HG03064 (cell line): ENCODE measurements around the gene SLC25A43.
"Not testable (repeated sequence)": the region's sequence is repeated elsewhere in the genome, so short reads cannot be mapped to it uniquely, and the experiment has no call there.

Experiments
- ATAC-seq: cut with Tn5 transposase; IDR thresholded peaks from one replicate; pipeline ENCODE4 v1.9.1; 2021; ENCODE audit warnings: low read depth; ENCODE audit not compliant: unreplicated experiment

SLC25A43 gene

GRCh38 chrX:119398974-119399771 lies at the start of gene SLC25A43:
Gene SLC25A43, plus strand, starts transcription at chrX:119399336. Its CDS starts 68 bp downstream, at chrX:119399404.
- peak; percentile 89 for ATAC-seq

GRCh38 chrX:119359618-119360382 lies 39.3 kb upstream of the SLC25A43 start:
- no peak for ATAC-seq

- not testable (repeated sequence) for ATAC-seq
Observed at GRCh38 chrX:119361451-119361850, 37.7 kb upstream of the SLC25A43 start.

- ATAC-seq, result not testable (repeated sequence)
Observed at GRCh38 chrX:119362074-119362473, 37.1 kb upstream of the SLC25A43 start.

GRCh38 chrX:119363391-119363790 lies 35.7 kb upstream of the SLC25A43 start:
- ATAC-seq, result no peak

- ATAC-seq, result not testable (repeated sequence)
Observed at GRCh38 chrX:119371861-119372260, 27.3 kb upstream of the SLC25A43 start.

GRCh38 chrX:119374736-119375135 lies 24.4 kb upstream of the SLC25A43 start:
- ATAC-seq, result no peak

- no peak for ATAC-seq
Observed at GRCh38 chrX:119375561-119375960, 23.6 kb upstream of the SLC25A43 start.

GRCh38 chrX:119376312-119376711 lies 22.8 kb upstream of the SLC25A43 start:
- no peak for ATAC-seq

GRCh38 chrX:119381349-119381944 lies 17.7 kb upstream of the SLC25A43 start:
- no peak for ATAC-seq

GRCh38 chrX:119382606-119383005 lies 16.5 kb upstream of the SLC25A43 start:
- ATAC-seq, result no peak

GRCh38 chrX:119386685-119387084 lies 12.5 kb upstream of the SLC25A43 start:
- ATAC-seq, result not testable (repeated sequence)

GRCh38 chrX:119387426-119387825 lies 11.7 kb upstream of the SLC25A43 start:
- not testable (repeated sequence) for ATAC-seq

GRCh38 chrX:119389214-119389613 lies 9.9 kb upstream of the SLC25A43 start:
- ATAC-seq, result no peak

GRCh38 chrX:119389871-119390501 lies 9.2 kb upstream of the SLC25A43 start:
- no peak for ATAC-seq

- ATAC-seq, result no peak
Observed at GRCh38 chrX:119391279-119391678, 7.9 kb upstream of the SLC25A43 start.

- no peak for ATAC-seq
Observed at GRCh38 chrX:119393144-119393543, 6.0 kb upstream of the SLC25A43 start.

GRCh38 chrX:119398587-119398973 lies 556 bp upstream of the SLC25A43 start:
- no peak for ATAC-seq

- no peak for ATAC-seq
Observed at GRCh38 chrX:119399772-119400101, 601 bp downstream of the SLC25A43 start.

GRCh38 chrX:119401569-119401968 lies 2.4 kb downstream of the SLC25A43 start:
- ATAC-seq, result no peak

- ATAC-seq, result no peak
Observed at GRCh38 chrX:119402588-119402987, 3.5 kb downstream of the SLC25A43 start.
